ENCODE results near the gene TUBB.

Gene TUBB

DNA sequence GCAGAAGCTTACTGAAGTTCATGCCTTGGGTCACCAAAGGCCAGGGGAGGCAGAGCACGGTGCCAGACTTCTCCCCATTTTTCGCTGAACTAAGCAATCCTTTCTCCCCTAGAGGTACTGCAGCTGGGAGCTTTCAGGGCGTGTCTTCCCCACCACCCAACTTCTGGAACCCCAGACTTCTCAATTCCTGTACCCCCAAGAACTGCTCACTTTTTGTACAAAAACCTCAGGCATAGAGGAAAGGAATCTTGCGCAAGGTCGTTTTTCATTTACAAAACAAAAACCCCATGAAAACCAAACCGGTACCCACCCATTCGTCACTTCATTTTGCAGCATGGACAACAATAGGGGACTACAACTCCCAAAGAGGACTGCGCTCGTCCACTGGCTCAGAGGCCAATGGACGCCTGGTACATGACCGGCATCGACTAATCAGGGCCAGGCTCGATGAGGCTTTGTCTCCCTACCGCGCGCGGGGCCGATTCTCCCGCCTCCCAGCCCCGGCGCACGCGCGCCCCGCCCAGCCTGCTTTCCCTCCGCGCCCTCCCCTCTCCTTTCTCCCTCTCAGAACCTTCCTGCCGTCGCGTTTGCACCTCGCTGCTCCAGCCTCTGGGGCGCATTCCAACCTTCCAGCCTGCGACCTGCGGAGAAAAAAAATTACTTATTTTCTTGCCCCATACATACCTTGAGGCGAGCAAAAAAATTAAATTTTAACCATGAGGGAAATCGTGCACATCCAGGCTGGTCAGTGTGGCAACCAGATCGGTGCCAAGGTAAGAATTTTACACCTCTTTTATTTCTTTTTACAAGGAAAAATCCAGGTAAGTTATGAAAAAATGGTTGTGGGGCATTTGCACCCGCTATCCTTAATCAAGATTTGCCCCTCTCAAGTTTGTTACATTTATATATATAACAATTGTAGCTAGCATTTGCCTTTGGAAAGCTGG is at the start of gene TUBB:
Gene TUBB, plus strand, starts transcription at position 562 of the 947 bp plus-strand sequence. Its CDS starts 155 bp downstream, at position 717.
- Histone ChIP-seq H4K20me1 (ENCODE audit: insufficient read depth, low read length) (no peaks in the 10 kb centered on the region), H3K9me3 (ENCODE audit: low read length) (no peaks in the 10 kb centered on the region), H3K4me2 (ENCODE audit: low read length) (peak within 1 kb of the TSS; percentile 82), H2AFZ (ENCODE audit: low read length) (no peak within 1 kb of the TSS), H3K36me3 (ENCODE audit: insufficient read depth, low read length) (peaks cover 51% of the 10 kb centered on the region), H3K79me2 (ENCODE audit: insufficient read depth, low read length) (peaks cover 24% of the 10 kb centered on the region), H3K27me3 (ENCODE audit: insufficient read depth, low read length) (no peaks in the 10 kb centered on the region), H3F3A (ENCODE audit: insufficient read depth, low read length) (peaks cover 15% of the 10 kb centered on the region), H3K27ac (ENCODE audit: low read depth, low read length, poor library complexity, severe bottlenecking) (peak within 1 kb of the TSS; percentile 97), H3K9me2 (ENCODE audit: low read depth, low read length) (no peaks in the 10 kb centered on the region), H3K9ac (ENCODE audit: low read length) (peak within 1 kb of the TSS; percentile 100), H3K4me3 (ENCODE audit: low read depth, low read length, poor library complexity, severe bottlenecking) (peak within 1 kb of the TSS; percentile 100), H3K4me1 (ENCODE audit: insufficient read depth, low read length, severe bottlenecking) (peaks cover 51% of the 10 kb centered on the region)
- TF ChIP-seq, protein P1, sequence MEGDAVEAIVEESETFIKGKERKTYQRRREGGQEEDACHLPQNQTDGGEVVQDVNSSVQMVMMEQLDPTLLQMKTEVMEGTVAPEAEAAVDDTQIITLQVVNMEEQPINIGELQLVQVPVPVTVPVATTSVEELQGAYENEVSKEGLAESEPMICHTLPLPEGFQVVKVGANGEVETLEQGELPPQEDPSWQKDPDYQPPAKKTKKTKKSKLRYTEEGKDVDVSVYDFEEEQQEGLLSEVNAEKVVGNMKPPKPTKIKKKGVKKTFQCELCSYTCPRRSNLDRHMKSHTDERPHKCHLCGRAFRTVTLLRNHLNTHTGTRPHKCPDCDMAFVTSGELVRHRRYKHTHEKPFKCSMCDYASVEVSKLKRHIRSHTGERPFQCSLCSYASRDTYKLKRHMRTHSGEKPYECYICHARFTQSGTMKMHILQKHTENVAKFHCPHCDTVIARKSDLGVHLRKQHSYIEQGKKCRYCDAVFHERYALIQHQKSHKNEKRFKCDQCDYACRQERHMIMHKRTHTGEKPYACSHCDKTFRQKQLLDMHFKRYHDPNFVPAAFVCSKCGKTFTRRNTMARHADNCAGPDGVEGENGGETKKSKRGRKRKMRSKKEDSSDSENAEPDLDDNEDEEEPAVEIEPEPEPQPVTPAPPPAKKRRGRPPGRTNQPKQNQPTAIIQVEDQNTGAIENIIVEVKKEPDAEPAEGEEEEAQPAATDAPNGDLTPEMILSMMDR (IDR thresholded peaks at IDR 0.05; ENCODE audit: low read length): no peak
- TF ChIP-seq EZH2 (IDR thresholded peaks at IDR 0.05; ENCODE audit: borderline replicate concordance, low read length): no peak

- H3K4me3 ChIP-seq (ENCODE audit: low read depth, low read length, poor library complexity, severe bottlenecking): no peak overlapping the region
- peak overlapping the region; percentile 69; the same call in 1 of the 2 replicates for H3K4me2 ChIP-seq (ENCODE audit: low read length)
- peaks cover 10% of the 10 kb centered on the region; the same call in 1 of the 2 replicates for H3K79me2 ChIP-seq (ENCODE audit: insufficient read depth, low read length)
- no peaks in the 10 kb centered on the region for H4K20me1 ChIP-seq (ENCODE audit: insufficient read depth, low read length)
- H2AFZ ChIP-seq (ENCODE audit: low read length): no peak overlapping the region
- TF ChIP-seq EZH2 (IDR thresholded peaks at IDR 0.05; ENCODE audit: borderline replicate concordance, low read length): no peak
- TF ChIP-seq, protein P1 (IDR thresholded peaks at IDR 0.05; ENCODE audit: low read length): peak; percentile 20; the same call in 1 of the 2 replicates
- peaks cover 38% of the 10 kb centered on the region; the same call in 1 of the 2 replicates for H3K36me3 ChIP-seq (ENCODE audit: insufficient read depth, low read length)
- H3K27me3 ChIP-seq (ENCODE audit: insufficient read depth, low read length): no peaks in the 10 kb centered on the region
- H3K4me1 ChIP-seq (ENCODE audit: insufficient read depth, low read length, severe bottlenecking): peaks cover 20% of the 10 kb centered on the region
- no peaks in the 10 kb centered on the region for H3K9me2 ChIP-seq (ENCODE audit: low read depth, low read length)
- H3K27ac ChIP-seq (ENCODE audit: low read depth, low read length, poor library complexity, severe bottlenecking): no peak overlapping the region
- H3K9ac ChIP-seq (ENCODE audit: low read length): no peak overlapping the region; the same call in 1 of the 2 replicates
- H3K9me3 ChIP-seq (ENCODE audit: low read length): no peaks in the 10 kb centered on the region
- peaks cover 4% of the 10 kb centered on the region; the same call in 1 of the 2 replicates for H3F3A ChIP-seq (ENCODE audit: insufficient read depth, low read length)
Measured at GRCh38 chr6:30670760-30671527, 49.2 kb upstream of the TUBB start.

DNA sequence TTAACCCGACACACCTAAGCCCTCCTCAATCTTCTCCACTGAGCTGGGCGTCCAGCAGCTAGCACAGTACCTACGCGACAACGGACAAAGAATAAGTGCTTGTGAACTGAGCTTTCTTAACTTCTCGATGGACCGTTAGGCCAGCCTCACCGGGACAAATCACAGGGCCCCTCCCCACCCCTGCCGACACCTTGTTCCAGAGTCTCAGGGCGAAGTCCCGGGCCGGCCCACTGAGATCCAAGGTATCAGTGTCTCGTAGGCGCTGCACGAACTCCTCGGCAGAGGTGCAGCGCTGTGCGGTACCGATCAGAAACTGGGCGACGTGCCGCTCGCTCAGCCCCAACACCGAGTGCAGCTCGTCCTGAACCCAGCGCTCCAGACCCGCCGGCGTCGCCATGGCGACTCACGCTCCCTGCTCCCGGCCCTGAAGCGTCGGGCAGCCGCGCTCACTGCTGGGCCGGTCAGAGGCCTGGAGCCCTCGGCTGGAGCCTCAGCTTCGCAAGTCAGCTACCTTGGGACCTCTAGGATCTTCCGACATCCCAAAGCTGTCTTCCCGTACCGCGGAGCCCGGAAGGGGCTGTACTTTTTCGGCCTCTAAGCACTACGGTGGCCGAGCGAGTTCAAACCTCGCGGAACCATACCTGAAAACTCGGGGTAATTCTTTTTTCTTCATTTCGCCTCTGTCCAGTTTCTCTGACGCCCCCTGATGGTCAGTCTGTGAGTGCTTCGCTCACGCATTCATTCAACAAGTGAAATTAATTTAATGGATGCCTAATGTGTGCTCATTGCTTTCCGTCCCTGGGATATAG is 47.5 kb upstream of the TUBB start, which contains the start of gene DHX16:
Gene DHX16, minus strand, starts transcription at position 562 of the 809 bp plus-strand sequence. Its CDS starts 165 bp downstream, at position 397.
- peaks cover 10% of the 10 kb centered on the region; the same call in 1 of the 2 replicates for H3K79me2 ChIP-seq (ENCODE audit: insufficient read depth, low read length)
- peaks cover 4% of the 10 kb centered on the region; the same call in 1 of the 2 replicates for H3F3A ChIP-seq (ENCODE audit: insufficient read depth, low read length)
- peak within 1 kb of the TSS; percentile 69 for H3K4me2 ChIP-seq (ENCODE audit: low read length)
- peaks cover 34% of the 10 kb centered on the region for H3K36me3 ChIP-seq (ENCODE audit: insufficient read depth, low read length)
- no peaks in the 10 kb centered on the region for H3K9me3 ChIP-seq (ENCODE audit: low read length)
- H3K9me2 ChIP-seq (ENCODE audit: low read depth, low read length): no peaks in the 10 kb centered on the region
- H3K27me3 ChIP-seq (ENCODE audit: insufficient read depth, low read length): no peaks in the 10 kb centered on the region
- H2AFZ ChIP-seq (ENCODE audit: low read length): 0 out of 2 replicates have a peak within 1 kb of the TSS, but pooled peaks have one; percentile 75
- H3K9ac ChIP-seq (ENCODE audit: low read length): peak within 1 kb of the TSS; percentile 79
- peak within 1 kb of the TSS; percentile 13 for H3K27ac ChIP-seq (ENCODE audit: low read depth, low read length, poor library complexity, severe bottlenecking)
- peaks cover 20% of the 10 kb centered on the region for H3K4me1 ChIP-seq (ENCODE audit: insufficient read depth, low read length, severe bottlenecking)
- no peaks in the 10 kb centered on the region for H4K20me1 ChIP-seq (ENCODE audit: insufficient read depth, low read length)
- TF ChIP-seq, protein P1 (IDR thresholded peaks at IDR 0.05; ENCODE audit: low read length): peak; percentile 96
- TF ChIP-seq EZH2 (IDR thresholded peaks at IDR 0.05; ENCODE audit: borderline replicate concordance, low read length): no peak
- H3K4me3 ChIP-seq (ENCODE audit: low read depth, low read length, poor library complexity, severe bottlenecking): peak within 1 kb of the TSS; percentile 81

Measured in OCI-LY1 (cell line).